ENCODE results near the gene MUC5AC.

MUC5AC gene

GRCh38 chr11:1121331-1121812 is 36.4 kb upstream of the MUC5AC start:
- DNase-seq (ENCODE audit: low spot score), result no peak

DNA sequence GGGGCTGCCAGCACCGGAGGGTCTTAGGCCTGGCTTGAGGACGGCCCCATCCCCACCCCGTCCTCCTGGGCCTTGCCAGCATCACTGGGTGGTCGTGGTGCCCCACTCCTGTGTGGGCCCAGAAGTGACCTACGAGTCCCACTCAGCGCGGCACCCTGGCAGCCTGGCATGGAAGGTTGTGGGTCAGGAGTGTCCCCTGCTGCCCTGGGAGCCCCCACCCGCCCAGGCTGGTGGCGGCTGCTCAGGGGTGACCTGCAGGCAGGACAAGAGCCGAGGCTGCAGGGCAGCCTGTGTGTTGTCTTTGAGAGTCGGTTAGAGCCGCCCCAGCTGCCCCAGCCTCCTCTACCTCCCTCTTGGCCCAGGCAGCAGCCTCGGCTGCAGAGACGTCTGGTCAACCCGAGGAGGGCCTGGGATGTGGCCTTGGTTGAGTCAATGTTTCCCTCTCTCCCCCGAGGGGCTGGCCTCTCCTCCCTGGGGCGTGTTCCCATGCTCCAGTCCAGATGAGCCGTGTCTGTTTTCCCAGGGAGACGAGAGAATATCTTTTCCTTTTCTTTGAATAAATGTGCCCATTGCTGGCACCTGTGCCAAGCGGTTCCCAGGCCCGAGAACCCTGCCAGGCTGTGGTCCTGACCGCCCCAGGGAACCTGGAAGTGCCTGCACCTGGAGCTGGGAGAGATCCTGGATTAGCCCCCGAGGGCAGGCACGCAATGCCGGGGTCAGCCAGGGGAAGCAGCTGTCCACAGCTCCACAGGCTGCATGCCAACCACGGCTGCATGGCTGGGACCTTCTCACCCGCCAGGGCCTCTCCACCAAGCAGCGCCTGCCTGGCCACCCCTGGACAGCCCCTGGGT is 35.7 kb upstream of the MUC5AC start:
- DNase-seq (ENCODE audit: low spot score), result no peak

GRCh38 chr11:1122664-1123002 is 35.1 kb upstream of the MUC5AC start:
- DNase-seq (ENCODE audit: low spot score), result no peak

DNA sequence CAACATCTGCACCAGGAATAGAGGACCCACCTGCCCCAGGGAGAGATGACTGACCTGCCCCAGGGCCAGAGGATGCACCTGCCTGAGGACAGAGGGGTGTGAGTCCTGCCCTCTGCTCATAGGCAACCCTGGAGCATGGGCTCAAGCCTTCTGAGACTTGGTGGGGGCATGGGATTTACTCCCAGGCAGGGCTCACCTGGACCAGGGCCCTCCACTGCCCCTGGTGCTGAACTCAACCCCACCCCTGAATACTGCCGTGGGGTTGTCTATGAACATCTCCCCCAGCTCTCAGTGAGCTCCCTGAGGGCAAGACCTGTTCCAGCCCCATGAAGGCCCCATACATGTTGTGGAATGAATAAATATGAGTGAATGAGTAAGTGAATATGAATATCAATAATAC is 33.8 kb upstream of the MUC5AC start:
- no peak for DNase-seq (ENCODE audit: low spot score)

DNA sequence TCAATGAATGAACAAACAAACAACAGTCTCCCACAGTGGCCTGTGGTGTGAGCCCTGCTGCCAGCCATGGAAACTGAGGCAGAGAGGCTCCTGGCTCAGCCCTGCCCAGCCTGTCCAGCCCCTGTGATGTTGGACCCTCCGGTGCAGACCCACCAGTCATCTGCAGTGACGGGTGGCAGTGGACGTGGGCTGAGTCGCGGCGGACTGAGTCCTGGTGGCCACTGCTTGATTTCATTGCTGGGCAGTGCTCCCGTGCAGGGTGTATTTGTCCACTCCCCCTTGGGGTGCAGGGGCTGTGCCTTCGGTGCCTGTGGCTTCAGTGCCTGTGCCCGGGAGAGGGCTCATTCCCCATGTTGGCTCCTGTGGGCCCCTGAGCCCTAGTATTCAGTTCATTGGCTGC is 31.9 kb upstream of the MUC5AC start:
- DNase-seq (ENCODE audit: low spot score), result no peak

DNA sequence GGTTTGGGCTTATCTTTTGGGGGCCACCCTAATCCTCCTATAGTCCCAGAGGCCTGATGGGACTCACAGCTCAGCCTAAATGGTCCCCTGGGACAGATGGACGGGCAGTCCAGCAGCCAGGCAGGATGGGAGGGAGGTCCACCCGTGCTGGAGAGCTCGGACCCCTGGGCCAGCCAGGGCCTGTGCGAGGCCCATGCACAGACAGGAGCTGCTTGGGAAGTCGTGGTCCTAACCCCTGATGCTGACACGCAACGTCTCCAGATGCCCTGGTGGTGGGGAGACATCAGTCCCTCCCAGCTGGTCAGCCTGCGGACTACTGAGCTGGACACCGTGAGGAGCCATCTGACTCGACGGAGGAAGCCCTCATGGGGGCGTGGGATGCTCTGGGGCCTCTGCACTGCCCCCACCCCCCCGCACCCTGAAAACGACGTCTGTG is 31.2 kb upstream of the MUC5AC start:
- DNase-seq (ENCODE audit: low spot score), result no peak

DNA sequence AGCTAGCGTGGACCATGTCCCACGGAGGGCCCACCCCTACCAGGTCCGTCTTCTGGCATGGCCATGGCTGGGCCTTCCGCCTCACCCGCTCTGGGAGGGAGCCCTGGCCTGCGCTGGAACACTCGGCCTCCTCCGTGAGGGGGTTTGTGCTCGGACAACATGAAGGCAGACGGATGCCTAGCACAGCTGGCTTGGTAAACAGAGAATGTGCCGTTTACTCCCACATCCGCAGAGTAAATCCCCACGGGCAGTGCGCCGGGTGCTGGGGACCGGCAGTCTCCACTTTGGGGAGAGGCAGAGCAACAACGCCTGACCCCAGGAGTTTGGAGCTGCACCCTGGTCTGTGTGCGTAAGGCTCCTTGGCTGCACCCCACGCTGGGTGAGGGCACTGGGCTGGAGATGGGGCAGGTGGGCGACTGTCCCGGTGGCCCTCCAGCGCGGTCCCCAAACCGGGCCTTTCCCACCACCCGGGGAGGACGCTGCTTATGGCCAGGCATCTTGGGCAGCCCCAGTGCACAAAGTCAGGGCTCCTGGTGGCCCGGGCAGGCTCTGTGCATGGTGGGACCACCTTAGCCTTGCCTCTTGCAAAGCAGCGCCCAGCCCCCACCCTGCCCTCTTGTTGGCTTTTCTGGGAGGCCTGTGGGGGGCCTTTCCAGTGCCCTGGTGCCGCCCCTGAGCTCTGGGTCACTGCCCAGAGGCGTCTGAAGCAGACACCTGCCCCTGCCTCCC is 30.7 kb upstream of the MUC5AC start:
- DNase-seq (ENCODE audit: low spot score), result no peak

DNA sequence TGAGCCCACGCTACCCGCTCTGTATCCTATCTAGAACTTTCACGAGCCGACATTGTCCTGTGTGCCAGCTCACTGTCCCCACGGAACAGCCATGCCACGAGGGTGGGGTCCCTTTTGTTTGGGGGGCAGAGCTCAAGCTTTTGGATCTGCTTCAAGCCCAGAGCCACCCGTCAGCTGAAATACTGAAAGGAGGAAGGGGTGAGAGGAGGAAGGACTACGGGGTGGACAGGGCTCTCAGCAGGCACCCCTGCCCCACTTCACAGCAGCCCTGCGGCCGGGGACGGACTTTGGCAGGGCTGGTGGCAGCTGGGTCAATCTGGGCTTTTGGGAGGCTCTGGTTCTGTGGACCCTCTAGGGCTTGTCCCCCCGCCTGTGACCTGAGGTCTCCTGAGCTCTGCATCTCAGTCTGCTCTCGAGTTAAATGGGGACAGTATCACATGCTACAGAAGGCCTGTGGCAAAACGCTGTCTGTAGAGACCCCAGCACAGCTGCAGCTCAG is 30.0 kb upstream of the MUC5AC start:
- DNase-seq (ENCODE audit: low spot score), result no peak

GRCh38 chr11:1128311-1129142 is 29.2 kb upstream of the MUC5AC start:
- DNase-seq (ENCODE audit: low spot score), result no peak

- no peak for DNase-seq (ENCODE audit: low spot score)
Observed at GRCh38 chr11:1129143-1129610, 28.6 kb upstream of the MUC5AC start.

DNA sequence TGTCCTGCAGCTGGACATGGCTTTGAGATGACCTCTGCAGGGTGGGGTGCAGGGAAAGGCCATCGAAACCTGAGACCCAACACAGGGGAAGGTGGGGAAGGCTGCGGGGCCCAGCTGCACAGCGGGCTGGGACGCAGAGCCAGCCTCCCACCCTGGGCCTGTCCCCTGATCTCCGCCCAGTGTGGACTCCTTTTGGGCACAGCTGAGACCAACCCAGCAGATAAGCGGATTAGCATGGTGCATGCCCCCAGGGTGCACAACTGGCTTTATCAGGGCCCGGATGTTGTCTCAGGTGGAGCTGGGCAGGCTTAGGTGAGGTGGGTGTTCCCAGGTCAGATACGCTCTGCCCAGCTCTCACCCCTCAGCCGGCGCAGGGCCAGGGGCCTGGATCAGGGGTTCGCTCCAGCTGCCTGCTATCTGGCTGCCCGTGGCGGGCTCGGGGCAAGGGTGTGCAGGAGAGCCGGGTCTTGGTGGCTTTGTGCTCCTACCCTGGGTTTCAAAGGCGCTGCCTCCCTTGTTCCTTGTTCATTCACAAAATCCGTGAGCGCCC is 28.1 kb upstream of the MUC5AC start:
- no peak for DNase-seq (ENCODE audit: low spot score)

- no peak for DNase-seq (ENCODE audit: low spot score)
Observed at GRCh38 chr11:1130276-1131032, 27.3 kb upstream of the MUC5AC start.

GRCh38 chr11:1131033-1131911 is 26.5 kb upstream of the MUC5AC start:
- DNase-seq (ENCODE audit: low spot score), result no peak

DNA sequence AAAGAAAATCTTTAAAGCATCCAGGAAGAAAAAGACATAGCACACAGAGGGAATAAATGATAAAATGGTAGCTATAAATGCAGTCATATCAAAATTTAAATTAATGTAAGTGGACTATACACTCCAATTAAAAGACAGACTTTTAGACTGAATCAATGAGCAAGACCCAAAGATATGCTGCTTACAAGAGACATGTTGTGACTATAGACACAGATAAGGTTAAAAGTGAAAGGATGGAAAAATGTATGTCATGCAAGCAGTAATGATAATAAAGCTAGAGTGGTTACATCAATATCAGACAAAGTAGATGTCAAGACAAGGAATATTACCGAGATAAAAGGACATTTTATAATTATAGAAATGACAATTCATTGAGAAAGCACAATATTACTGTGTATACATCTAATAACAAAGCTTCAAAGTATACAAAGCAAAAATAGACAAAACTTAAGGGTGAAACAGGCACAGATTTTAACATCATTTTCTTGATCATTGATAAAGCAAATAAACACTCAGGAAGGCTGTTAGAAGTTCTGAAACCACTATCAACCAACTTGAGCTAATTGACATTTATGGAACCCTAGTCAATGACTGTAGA is 22.8 kb upstream of the MUC5AC start:
- DNase-seq (ENCODE audit: low spot score), result no peak

- no peak for DNase-seq (ENCODE audit: low spot score)
Observed at GRCh38 chr11:1138097-1138496, 19.7 kb upstream of the MUC5AC start.

GRCh38 chr11:1139441-1140083 is 18.2 kb upstream of the MUC5AC start:
- DNase-seq (ENCODE audit: low spot score), result no peak

GRCh38 chr11:1140642-1141490 is 16.9 kb upstream of the MUC5AC start:
- no peak for DNase-seq (ENCODE audit: low spot score)

DNA sequence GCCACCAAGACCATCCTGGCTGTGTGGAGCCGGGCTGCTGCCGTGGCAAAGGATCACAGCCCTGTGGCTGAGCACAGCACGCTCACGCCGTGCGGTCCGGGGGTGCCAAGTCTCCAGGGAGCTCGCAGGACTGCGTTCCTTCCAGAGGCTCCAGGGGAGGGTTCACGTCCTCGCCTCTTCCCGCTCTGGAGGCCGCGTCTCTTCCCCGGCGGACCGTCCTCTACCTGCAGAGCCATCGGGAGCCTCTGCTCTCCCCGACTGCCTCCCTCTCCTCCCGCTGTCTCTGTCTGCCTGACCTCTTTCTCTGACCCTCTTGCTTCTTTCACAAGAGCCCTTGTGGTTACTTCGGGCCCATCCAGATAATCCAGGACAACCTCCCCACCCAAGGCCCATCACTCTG is 11.4 kb upstream of the MUC5AC start:
- DNase-seq (ENCODE audit: low spot score), result no peak

Data from cerebellar cortex (tissue), 1 donor.